ENCODE data around the gene NCLN. TPM values are rescaled to one million over a fixed set of nuclear protein-coding genes. Genes with fewer than 3 reads are reported as not detected.

The NCLN gene
- total RNA-seq, 1 experiment from 2014 or later, result 74.7 TPM

DNA sequence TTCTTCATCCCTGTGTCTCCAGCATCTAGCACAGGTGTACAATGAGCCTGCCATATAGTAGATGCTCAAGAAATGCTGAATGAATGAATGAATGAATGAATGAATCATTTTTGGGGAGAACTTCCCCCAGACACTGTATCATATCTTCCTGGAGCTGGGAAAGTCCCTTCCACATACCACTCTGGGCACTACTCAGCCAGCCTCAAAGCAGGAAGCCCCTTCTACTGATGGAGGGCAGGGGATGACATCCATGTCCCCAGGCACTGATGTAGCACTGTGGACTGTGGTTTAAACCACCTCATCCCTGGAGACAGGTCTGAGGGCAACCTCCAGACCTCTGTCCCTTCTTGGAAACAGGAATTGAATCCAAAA lies 45.1 kb upstream of the NCLN start:
- H2AFZ ChIP-seq (ENCODE audit: low read length), result no peak overlapping the region
- H3K4me3 ChIP-seq (ENCODE audit: low read length), result no peak overlapping the region
- H3K9me3 ChIP-seq (ENCODE audit: low read length), result no peaks in the 10 kb centered on the region
- no peak overlapping the region for H3K4me2 ChIP-seq (ENCODE audit: low read length)
- H3K36me3 ChIP-seq (ENCODE audit: low read depth, low read length), result no peaks in the 10 kb centered on the region
- H3K27ac ChIP-seq (ENCODE audit: low read length), result 0 out of 2 replicates have a peak overlapping the region, but pooled peaks have one; percentile 5
- H3K4me1 ChIP-seq (ENCODE audit: insufficient read depth, low read length), result peaks cover 9% of the 10 kb centered on the region
- no peak for ATAC-seq
- H3K27me3 ChIP-seq (ENCODE audit: low read length), result no peaks in the 10 kb centered on the region
- BruUV-seq (replicated peaks), result no TSS peak
- no peaks in the 10 kb centered on the region for H3F3A ChIP-seq (ENCODE audit: low read length, unreplicated experiment)
- H3K9me2 ChIP-seq (replicated peaks; ENCODE audit: low read length), result no peaks in the 10 kb centered on the region
- POLR2A ChIA-PET (ENCODE audit: unreplicated experiment), result no interaction called here
- DNase-seq, result no peak
- H3K79me2 ChIP-seq (ENCODE audit: low read length), result no peaks in the 10 kb centered on the region
- intact Hi-C loops (cut with micrococcal nuclease), result no loop called here
- no peak overlapping the region for H3K9ac ChIP-seq (ENCODE audit: low read length)
- H4K20me1 ChIP-seq (ENCODE audit: low read length), result no peaks in the 10 kb centered on the region
- CTCF ChIA-PET, result no interaction called here
- TF ChIP-seq EZH2phosphoT487 (IDR thresholded peaks at IDR 0.05; ENCODE audit: borderline replicate concordance, low read length) (no peak), EZH2 (IDR thresholded peaks at IDR 0.05; ENCODE audit: low read length, unreplicated experiment) (no peak)
- TF ChIP-seq, protein P1, sequence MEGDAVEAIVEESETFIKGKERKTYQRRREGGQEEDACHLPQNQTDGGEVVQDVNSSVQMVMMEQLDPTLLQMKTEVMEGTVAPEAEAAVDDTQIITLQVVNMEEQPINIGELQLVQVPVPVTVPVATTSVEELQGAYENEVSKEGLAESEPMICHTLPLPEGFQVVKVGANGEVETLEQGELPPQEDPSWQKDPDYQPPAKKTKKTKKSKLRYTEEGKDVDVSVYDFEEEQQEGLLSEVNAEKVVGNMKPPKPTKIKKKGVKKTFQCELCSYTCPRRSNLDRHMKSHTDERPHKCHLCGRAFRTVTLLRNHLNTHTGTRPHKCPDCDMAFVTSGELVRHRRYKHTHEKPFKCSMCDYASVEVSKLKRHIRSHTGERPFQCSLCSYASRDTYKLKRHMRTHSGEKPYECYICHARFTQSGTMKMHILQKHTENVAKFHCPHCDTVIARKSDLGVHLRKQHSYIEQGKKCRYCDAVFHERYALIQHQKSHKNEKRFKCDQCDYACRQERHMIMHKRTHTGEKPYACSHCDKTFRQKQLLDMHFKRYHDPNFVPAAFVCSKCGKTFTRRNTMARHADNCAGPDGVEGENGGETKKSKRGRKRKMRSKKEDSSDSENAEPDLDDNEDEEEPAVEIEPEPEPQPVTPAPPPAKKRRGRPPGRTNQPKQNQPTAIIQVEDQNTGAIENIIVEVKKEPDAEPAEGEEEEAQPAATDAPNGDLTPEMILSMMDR (conservative IDR thresholded peaks at IDR 0.05; ENCODE audit: low read depth, low read length), result no peak

DNA sequence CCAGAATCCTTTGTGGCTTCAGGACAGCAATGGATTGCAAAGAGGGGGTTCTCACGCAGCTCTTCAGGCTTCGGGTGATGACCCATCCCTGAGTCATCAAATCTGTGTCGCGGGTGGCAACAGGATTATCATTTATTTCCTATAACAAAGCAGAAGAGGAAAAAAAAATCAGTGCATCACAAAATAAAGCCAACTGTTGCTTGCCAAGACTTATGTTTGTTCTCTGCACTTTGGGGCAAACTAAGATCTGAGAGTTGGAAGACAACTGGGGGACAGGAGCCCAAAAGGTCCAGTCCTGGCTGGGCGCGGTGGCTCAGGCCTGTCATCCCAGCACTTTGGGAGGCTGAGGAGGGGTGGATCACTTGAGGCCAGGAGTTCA lies 43.4 kb upstream of the NCLN start:
- H3K27me3 ChIP-seq (ENCODE audit: low read length), result no peaks in the 10 kb centered on the region
- TF ChIP-seq EZH2phosphoT487 (IDR thresholded peaks at IDR 0.05; ENCODE audit: borderline replicate concordance, low read length), result no peak
- TF ChIP-seq EZH2 (IDR thresholded peaks at IDR 0.05; ENCODE audit: low read length, unreplicated experiment), result no peak
- TF ChIP-seq, protein P1 (conservative IDR thresholded peaks at IDR 0.05; ENCODE audit: low read depth, low read length), result no peak
- CTCF ChIA-PET, result interaction anchor here (1.0 kb wide), 1 partner anchor 13 kb away, joined by 5 read pairs; no protein-coding TSS in a partner anchor
- H3K79me2 ChIP-seq (ENCODE audit: low read length), result no peaks in the 10 kb centered on the region
- no peaks in the 10 kb centered on the region for H3K9me2 ChIP-seq (replicated peaks; ENCODE audit: low read length)
- intact Hi-C loops (cut with micrococcal nuclease), result no loop called here
- H3K27ac ChIP-seq (ENCODE audit: low read length), result peak overlapping the region; percentile 97
- no peaks in the 10 kb centered on the region for H3K36me3 ChIP-seq (ENCODE audit: low read depth, low read length)
- POLR2A ChIA-PET (ENCODE audit: unreplicated experiment), result interaction anchor here (0.7 kb wide), 2 partner anchors 34 to 1049 kb away, joined by 3 to 6 read pairs; no protein-coding TSS in a partner anchor
- peak overlapping the region; percentile 48; the same call in 1 of the 2 replicates for H3K4me3 ChIP-seq (ENCODE audit: low read length)
- no peaks in the 10 kb centered on the region for H3K9me3 ChIP-seq (ENCODE audit: low read length)
- peak overlapping the region; percentile 45 for H2AFZ ChIP-seq (ENCODE audit: low read length)
- no peaks in the 10 kb centered on the region for H3F3A ChIP-seq (ENCODE audit: low read length, unreplicated experiment)
- ATAC-seq (peak; percentile 76), DNase-seq (peak; percentile 81)
- H3K9ac ChIP-seq (ENCODE audit: low read length), result peak overlapping the region; percentile 73
- no peaks in the 10 kb centered on the region for H4K20me1 ChIP-seq (ENCODE audit: low read length)
- H3K4me2 ChIP-seq (ENCODE audit: low read length), result peak overlapping the region; percentile 74
- BruUV-seq (replicated peaks), result no TSS peak
- peaks cover 9% of the 10 kb centered on the region for H3K4me1 ChIP-seq (ENCODE audit: insufficient read depth, low read length)

DNA sequence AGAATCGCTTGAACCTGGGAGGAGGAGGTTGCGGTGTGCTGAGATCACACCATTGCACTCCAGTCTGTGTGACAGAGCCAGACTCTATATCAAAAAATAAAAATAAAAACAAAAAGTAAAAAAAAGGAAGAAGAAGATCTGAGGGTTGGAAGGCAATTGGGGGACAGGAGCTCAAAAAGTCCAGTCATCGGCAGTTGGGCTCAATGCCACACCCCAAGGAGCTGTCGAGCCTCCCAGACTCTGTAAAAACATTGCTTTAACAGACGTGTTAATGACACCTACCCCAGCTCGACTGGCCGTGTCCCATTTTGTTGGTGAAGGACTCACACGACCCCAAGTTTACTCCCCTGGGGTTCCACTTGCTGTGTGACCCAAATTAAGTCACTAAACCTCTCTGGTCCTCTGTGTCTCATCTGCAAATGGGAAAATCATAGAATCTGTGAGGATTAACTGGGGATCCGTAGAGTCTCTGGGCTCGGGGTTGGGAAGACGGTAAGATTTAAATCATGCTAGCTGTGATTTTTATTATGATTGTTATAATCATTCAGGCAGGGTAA lies 42.9 kb upstream of the NCLN start:
- no peak for TF ChIP-seq EZH2phosphoT487 (IDR thresholded peaks at IDR 0.05; ENCODE audit: borderline replicate concordance, low read length)
- TF ChIP-seq, protein P1 (conservative IDR thresholded peaks at IDR 0.05; ENCODE audit: low read depth, low read length), result no peak
- no peak for TF ChIP-seq EZH2 (IDR thresholded peaks at IDR 0.05; ENCODE audit: low read length, unreplicated experiment)
- H2AFZ ChIP-seq (ENCODE audit: low read length), result no peak overlapping the region
- no peaks in the 10 kb centered on the region for H3K36me3 ChIP-seq (ENCODE audit: low read depth, low read length)
- H3K79me2 ChIP-seq (ENCODE audit: low read length), result no peaks in the 10 kb centered on the region
- POLR2A ChIA-PET (ENCODE audit: unreplicated experiment), result no interaction called here
- DNase-seq (no peak), ATAC-seq (no peak)
- no peaks in the 10 kb centered on the region for H3K27me3 ChIP-seq (ENCODE audit: low read length)
- no peaks in the 10 kb centered on the region for H4K20me1 ChIP-seq (ENCODE audit: low read length)
- BruUV-seq (replicated peaks), result no TSS peak
- no peaks in the 10 kb centered on the region for H3K9me3 ChIP-seq (ENCODE audit: low read length)
- no peaks in the 10 kb centered on the region for H3K9me2 ChIP-seq (replicated peaks; ENCODE audit: low read length)
- H3K9ac ChIP-seq (ENCODE audit: low read length), result peak overlapping the region; percentile 73
- intact Hi-C loops (cut with micrococcal nuclease), result no loop called here
- H3F3A ChIP-seq (ENCODE audit: low read length, unreplicated experiment), result no peaks in the 10 kb centered on the region
- H3K4me1 ChIP-seq (ENCODE audit: insufficient read depth, low read length), result peaks cover 9% of the 10 kb centered on the region
- H3K4me3 ChIP-seq (ENCODE audit: low read length), result no peak overlapping the region
- peak overlapping the region; percentile 97 for H3K27ac ChIP-seq (ENCODE audit: low read length)
- CTCF ChIA-PET, result no interaction called here
- peak overlapping the region; percentile 74; the same call in 1 of the 2 replicates for H3K4me2 ChIP-seq (ENCODE audit: low read length)

Data from PC-3 (cell line).